ENCODE results near the gene TADA1.

The TADA1 gene

GRCh38 chr1:166889776-166890175 is 13.7 kb upstream of the TADA1 start:
- no peak for DNase-seq (ENCODE audit: low spot score)

DNA sequence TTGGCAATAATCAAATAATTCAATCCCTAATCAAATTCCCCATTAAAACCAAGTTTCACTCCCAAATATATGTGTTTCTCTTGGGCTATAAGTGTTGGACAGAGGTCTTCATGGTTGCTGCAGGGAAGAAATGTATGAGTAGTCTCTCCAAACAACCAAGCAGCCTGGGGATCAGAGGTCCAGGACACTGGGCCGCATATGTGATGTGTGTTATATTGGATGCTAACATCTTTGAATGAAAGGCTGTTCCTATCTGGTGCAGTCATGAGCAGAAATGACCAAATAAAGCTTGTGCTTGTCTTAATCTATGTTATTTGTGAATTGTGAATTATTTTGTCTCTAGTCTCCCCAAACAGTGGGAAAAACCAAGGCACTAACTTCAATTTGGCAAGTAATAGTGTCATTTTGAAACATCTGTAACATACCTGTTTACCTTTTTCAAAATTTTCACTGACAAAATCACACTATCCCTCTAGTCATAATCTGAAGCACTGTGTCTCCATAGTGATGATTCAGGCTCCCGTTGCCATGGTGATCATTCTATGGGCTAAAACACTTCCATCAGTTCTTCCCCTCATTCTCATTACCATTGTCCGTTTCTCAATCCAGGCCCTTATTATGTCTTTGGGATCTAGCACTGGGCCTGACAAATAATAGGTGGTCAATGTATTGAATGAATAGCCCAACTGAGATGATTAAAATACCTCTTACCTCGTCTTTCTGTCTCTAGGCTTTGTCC is 12.5 kb upstream of the TADA1 start:
- no peak for DNase-seq (ENCODE audit: low spot score)

GRCh38 chr1:166884971-166885370 is 8.9 kb upstream of the TADA1 start:
- no peak for DNase-seq (ENCODE audit: low spot score)

GRCh38 chr1:166884040-166884642 is 8.1 kb upstream of the TADA1 start:
- no peak for DNase-seq (ENCODE audit: low spot score)

GRCh38 chr1:166882893-166883292 is 6.8 kb upstream of the TADA1 start:
- no peak for DNase-seq (ENCODE audit: low spot score)

DNA sequence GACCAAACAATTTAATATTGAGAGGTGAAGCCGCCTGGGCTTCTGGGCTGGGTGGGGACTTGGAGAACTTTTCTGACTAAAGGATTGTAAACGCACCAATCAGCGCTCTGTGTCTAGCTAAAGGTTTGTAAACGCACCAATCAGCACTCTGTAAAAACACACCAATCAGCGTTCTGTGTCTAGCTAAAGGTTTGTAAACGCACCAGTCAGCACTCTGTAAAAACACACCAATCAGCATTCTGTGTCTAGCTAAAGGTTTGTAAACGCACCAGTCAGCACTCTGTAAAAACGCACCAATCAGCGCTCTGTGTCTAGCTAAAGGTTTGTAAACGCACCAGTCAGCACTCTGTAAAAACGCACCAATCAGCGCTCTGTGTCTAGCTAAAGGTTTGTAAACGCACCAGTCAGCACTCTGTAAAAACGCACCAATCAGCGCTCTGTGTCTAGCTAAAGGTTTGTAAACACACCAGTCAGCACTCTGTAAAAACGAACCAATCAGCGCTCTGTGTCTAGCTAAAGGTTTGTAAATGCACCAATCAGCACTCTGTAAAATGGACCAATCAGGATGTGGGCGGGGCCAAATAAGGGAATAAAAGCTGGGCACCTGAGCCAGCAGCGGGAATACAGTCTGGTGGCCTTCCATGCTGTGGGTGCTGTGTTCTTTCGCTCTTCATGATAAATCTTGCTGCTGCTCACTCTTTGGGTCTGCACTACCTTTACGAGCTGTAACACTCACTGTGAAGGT is 2.3 kb upstream of the TADA1 start:
- peak; percentile 20 for DNase-seq (ENCODE audit: low spot score)

- no peak for DNase-seq (ENCODE audit: low spot score)
These were observed 425 bp upstream of the TADA1 start for GRCh38 chr1:166876540-166876838.

DNA sequence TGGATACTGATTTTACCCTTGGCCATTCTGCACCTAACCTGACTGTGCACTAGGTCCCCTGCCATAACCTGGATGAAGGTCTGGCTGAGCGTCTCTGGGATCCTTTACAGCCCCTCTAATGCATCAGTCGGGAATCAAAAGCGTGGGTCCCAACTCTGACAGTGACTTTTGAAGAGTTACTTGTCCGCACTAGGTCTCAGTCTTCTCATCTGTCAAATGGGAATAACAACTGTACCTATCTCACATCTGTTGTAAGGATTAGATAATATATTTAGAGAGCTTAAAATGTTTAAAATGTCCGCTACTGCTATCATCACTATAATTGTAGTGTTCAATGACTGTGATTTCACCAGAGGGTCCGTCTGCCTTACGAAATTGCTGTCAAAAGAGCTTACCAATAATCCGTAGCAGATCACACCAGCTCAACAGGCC is 746 bp downstream of the TADA1 start:
- DNase-seq (ENCODE audit: low spot score), result no peak

DNA sequence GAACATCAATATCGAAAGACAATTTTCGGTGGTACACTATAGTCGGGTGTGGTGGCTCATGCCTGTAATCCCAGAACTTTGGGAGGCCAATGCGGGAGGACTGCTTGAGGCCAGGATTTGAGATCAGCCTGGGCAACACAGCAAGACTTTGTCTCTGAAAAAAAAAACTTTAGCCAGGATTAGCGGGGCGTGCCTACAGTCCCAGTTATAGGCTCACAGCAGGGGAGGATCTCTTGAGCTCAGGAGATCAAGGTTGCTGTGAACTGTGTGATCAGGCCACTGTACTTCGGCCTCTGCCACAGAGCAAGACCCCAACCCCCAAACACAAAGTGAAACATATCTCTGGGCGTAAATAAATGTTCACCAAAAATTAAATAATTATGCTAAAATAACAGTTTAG is 1.6 kb downstream of the TADA1 start:
- peak; percentile 17 for DNase-seq (ENCODE audit: low spot score)

DNA sequence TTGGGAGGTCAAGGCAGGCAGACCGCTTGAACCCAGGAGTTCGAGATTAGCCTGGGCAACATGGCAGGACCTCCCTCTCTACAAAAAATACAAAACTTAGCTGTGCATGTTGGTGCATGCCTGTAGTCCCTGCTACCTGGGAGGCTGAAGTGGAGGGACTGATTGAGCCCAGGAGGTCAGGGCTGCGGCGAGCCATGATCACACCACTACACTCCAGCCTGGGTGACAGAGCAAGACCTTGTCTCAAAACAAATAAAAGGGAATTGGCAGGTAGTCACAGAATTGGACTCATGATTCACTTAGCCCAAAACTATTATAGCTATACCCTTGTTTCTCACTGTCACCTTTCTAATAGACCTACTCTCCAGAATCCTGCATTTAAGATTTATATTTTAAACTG is 5.5 kb downstream of the TADA1 start:
- DNase-seq (ENCODE audit: low spot score), result no peak

GRCh38 chr1:166869318-166870099 is 6.6 kb downstream of the TADA1 start:
- no peak for DNase-seq (ENCODE audit: low spot score)

DNA sequence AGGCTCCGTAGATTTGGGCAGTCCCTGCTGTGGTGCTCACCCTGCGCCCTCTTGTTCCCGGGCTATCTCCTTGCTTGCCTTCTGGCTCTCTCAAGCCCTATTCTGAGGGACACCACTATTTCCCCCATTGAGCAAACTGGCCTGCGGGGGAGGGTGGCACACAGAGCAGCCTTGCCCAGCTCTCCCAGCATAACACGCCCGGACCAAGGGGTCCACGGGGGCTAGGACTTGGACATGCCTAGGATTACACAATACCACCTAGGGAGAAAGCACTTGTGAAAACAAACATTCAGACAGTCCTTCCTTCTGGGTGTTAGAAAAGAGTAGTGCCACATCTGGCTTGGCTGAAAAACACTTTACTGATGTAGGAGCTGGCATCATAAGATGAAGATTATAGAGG is 7.4 kb downstream of the TADA1 start:
- DNase-seq (ENCODE audit: low spot score), result no peak

GRCh38 chr1:166865926-166866325 is 10.1 kb downstream of the TADA1 start:
- DNase-seq (ENCODE audit: low spot score), result no peak

- no peak for DNase-seq (ENCODE audit: low spot score)
These were observed 16.5 kb downstream of the TADA1 start for GRCh38 chr1:166859597-166859996.

GRCh38 chr1:166858726-166859419 is 17.2 kb downstream of the TADA1 start:
- no peak for DNase-seq (ENCODE audit: low spot score)

- DNase-seq (ENCODE audit: low spot score), result no peak
These were observed 18.1 kb downstream of the TADA1 start for GRCh38 chr1:166857995-166858394.

GRCh38 chr1:166855558-166855957 is 20.5 kb downstream of the TADA1 start:
- DNase-seq (ENCODE audit: low spot score), result no peak

GRCh38 chr1:166852918-166853317 is 23.1 kb downstream of the TADA1 start:
- DNase-seq (ENCODE audit: low spot score), result no peak

DNA sequence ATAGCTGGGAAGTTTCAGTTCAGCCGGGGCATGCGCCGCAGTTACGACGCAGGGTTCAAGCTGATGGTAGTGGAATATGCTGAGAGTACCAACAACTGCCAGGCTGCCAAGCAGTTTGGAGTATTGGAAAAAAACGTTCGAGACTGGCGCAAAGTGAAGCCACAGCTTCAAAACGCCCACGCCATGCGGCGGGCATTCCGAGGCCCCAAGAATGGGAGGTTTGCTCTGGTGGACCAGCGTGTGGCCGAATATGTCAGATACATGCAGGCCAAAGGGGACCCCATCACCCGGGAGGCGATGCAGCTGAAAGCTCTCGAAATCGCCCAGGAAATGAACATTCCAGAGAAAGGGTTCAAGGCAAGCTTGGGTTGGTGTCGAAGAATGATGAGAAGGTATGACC is 26.9 kb downstream of the TADA1 start:
- DNase-seq (ENCODE audit: low spot score), result no peak

GRCh38 chr1:166848193-166848592 is 27.9 kb downstream of the TADA1 start:
- no peak for DNase-seq (ENCODE audit: low spot score)

DNA sequence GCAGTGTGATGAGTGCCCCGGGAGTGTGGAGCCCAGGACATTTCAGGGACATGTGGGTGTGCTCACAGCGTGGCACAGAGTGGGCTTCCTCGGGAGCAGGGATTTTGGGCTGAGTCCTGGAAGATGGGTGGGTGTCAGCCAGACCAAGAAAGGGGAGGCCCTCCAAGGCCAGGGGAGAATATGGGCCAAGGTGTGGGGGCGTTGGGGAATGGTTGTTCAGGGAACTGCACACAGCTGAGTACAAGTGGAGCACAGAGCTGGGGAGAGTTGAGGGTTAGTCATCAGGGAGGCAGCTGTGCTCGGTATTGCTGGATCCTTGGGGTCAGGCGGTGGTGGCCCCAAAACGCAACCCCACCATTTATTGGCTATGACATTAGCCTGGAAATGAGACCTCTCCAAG is 31.3 kb downstream of the TADA1 start:
- DNase-seq (ENCODE audit: low spot score), result no peak

Data from NAMALWA (cell line).